ENCODE data around the gene LTF. TPM values are rescaled to one million over a fixed set of nuclear protein-coding genes. Genes with fewer than 3 reads are reported as not detected.

LTF gene
- total and polyA plus RNA-seq, 4 experiments from 2014 or later: not detected

GRCh38 chr3:46477756-46478155, 13.1 kb upstream of the LTF start:
- Mint-ChIP-seq H3K27me3 (peaks cover 20 to 36% of the 10 kb centered on the region in 2 donors), H3K36me3 (peaks cover 2 to 8% of the 10 kb centered on the region in 2 donors), H3K4me1 (no peaks in the 10 kb centered on the region), H3K4me3 (no peak overlapping the region), H3K27ac (no peak overlapping the region), H3K9me3 (peaks cover 2 to 22% (median 16%) of the 10 kb centered on the region in 8 donors)
- H3K27me3 ChIP-seq (ENCODE audit: insufficient read depth, low read length): peaks cover 6% of the 10 kb centered on the region
- H3K27ac ChIP-seq (ENCODE audit: low read depth, low read length): no peak overlapping the region
- intact Hi-C loops (cut with micrococcal nuclease): no loop called here
- H3K4me3 ChIP-seq (ENCODE audit: low read length in 2 of 2): no peak overlapping the region
- POLR2A ChIA-PET (ENCODE audit: partially characterized antibody): no interaction called here
- H3K9me3 ChIP-seq (ENCODE audit: control insufficient read depth in 1 of 2, low read length in 2 of 2): no peaks in the 10 kb centered on the region
- H3K4me1 ChIP-seq (ENCODE audit: insufficient read depth, low read length): no peaks in the 10 kb centered on the region
- CTCF ChIA-PET (ENCODE audit: partially characterized antibody): interaction anchor here (2.0 kb wide), 1 partner anchor 11 kb away, joined by 6 read pairs; no protein-coding TSS in a partner anchor
- H3K36me3 ChIP-seq (ENCODE audit: insufficient read depth, low read length): no peaks in the 10 kb centered on the region
- no peak for DNase-seq

GRCh38 chr3:46477145-46477544, 12.4 kb upstream of the LTF start:
- Histone ChIP-seq H3K4me1 (ENCODE audit: insufficient read depth, low read length) (no peaks in the 10 kb centered on the region), H3K27ac (ENCODE audit: low read depth, low read length) (no peak overlapping the region), H3K9me3 (ENCODE audit: control insufficient read depth in 1 of 2, low read length in 2 of 2) (no peaks in the 10 kb centered on the region), H3K27me3 (ENCODE audit: insufficient read depth, low read length) (peaks cover 7% of the 10 kb centered on the region), H3K4me3 (ENCODE audit: low read length in 2 of 2) (no peak overlapping the region), H3K36me3 (ENCODE audit: insufficient read depth, low read length) (no peaks in the 10 kb centered on the region)
- Mint-ChIP-seq H3K9me3 (peaks cover 2 to 22% (median 16%) of the 10 kb centered on the region in 8 donors), H3K27ac (no peak overlapping the region), H3K4me3 (no peak overlapping the region), H3K27me3 (peaks cover 23 to 38% of the 10 kb centered on the region in 2 donors), H3K36me3 (peaks cover 2 to 8% of the 10 kb centered on the region in 2 donors), H3K4me1 (no peaks in the 10 kb centered on the region)
- ChIA-PET POLR2A (ENCODE audit: partially characterized antibody) (no interaction called here), CTCF (ENCODE audit: partially characterized antibody) (interaction anchor here (2.0 kb wide), 1 partner anchor 11 kb away, joined by 6 read pairs; no protein-coding TSS in a partner anchor)
- intact Hi-C loops (cut with micrococcal nuclease): no loop called here
- no peak for DNase-seq

- no peak overlapping the region for H3K4me3 Mint-ChIP-seq
- H3K36me3 ChIP-seq (ENCODE audit: insufficient read depth, low read length): no peaks in the 10 kb centered on the region
- H3K36me3 Mint-ChIP-seq: peaks cover 2 to 8% of the 10 kb centered on the region in 2 donors
- intact Hi-C loops (cut with micrococcal nuclease): no loop called here
- H3K27me3 Mint-ChIP-seq: peaks cover 13 to 31% of the 10 kb centered on the region in 2 donors
- H3K27ac Mint-ChIP-seq: no peak overlapping the region
- peaks cover 10% of the 10 kb centered on the region for H3K27me3 ChIP-seq (ENCODE audit: insufficient read depth, low read length)
- H3K27ac ChIP-seq (ENCODE audit: low read depth, low read length): no peak overlapping the region
- no peaks in the 10 kb centered on the region for H3K4me1 ChIP-seq (ENCODE audit: insufficient read depth, low read length)
- H3K4me1 Mint-ChIP-seq: no peaks in the 10 kb centered on the region
- DNase-seq: no peak
- no peaks in the 10 kb centered on the region for H3K9me3 ChIP-seq (ENCODE audit: control insufficient read depth in 1 of 2, low read length in 2 of 2)
- CTCF ChIA-PET (ENCODE audit: partially characterized antibody): interaction anchor here (1.4 kb wide), 1 partner anchor 29 kb away, joined by 3 read pairs; no protein-coding TSS in a partner anchor
- peaks cover 2 to 22% (median 16%) of the 10 kb centered on the region in 8 donors for H3K9me3 Mint-ChIP-seq
- no peak overlapping the region for H3K4me3 ChIP-seq (ENCODE audit: low read length in 2 of 2)
- POLR2A ChIA-PET (ENCODE audit: partially characterized antibody): interaction anchor here (0.6 kb wide), 1 partner anchor 1051 kb away, joined by 3 read pairs; no protein-coding TSS in a partner anchor
Measured at GRCh38 chr3:46472736-46473135, 8.0 kb upstream of the LTF start.

GRCh38 chr3:46471371-46471914, 6.7 kb upstream of the LTF start:
- CTCF ChIA-PET (ENCODE audit: partially characterized antibody): interaction anchor here (1.2 to 1.4 kb wide), 2 partner anchors 17 to 27 kb away, joined by 3 to 5 read pairs; no protein-coding TSS in a partner anchor

GRCh38 chr3:46470831-46471230, 6.1 kb upstream of the LTF start:
- ChIA-PET POLR2A (ENCODE audit: partially characterized antibody) (no interaction called here), CTCF (ENCODE audit: partially characterized antibody) (interaction anchor here (1.2 kb wide), 1 partner anchor 18 kb away, joined by 5 read pairs; no protein-coding TSS in a partner anchor)
- H3K4me1 Mint-ChIP-seq: no peaks in the 10 kb centered on the region
- Histone ChIP-seq H3K9me3 (ENCODE audit: control insufficient read depth in 1 of 2, low read length in 2 of 2) (no peaks in the 10 kb centered on the region), H3K36me3 (ENCODE audit: insufficient read depth, low read length) (no peaks in the 10 kb centered on the region), H3K27ac (ENCODE audit: low read depth, low read length) (no peak overlapping the region), H3K4me1 (ENCODE audit: insufficient read depth, low read length) (no peaks in the 10 kb centered on the region), H3K4me3 (ENCODE audit: low read length in 2 of 2) (no peak overlapping the region), H3K27me3 (ENCODE audit: insufficient read depth, low read length) (peaks cover 10% of the 10 kb centered on the region)
- DNase-seq: no peak
- peaks cover 2 to 8% of the 10 kb centered on the region in 2 donors for H3K36me3 Mint-ChIP-seq
- H3K27ac Mint-ChIP-seq: no peak overlapping the region
- H3K4me3 Mint-ChIP-seq: no peak overlapping the region
- H3K27me3 Mint-ChIP-seq: peaks cover 13 to 27% of the 10 kb centered on the region in 2 donors
- peaks cover 2 to 22% (median 16%) of the 10 kb centered on the region in 8 donors for H3K9me3 Mint-ChIP-seq
- intact Hi-C loops (cut with micrococcal nuclease): no loop called here

More at GRCh38 chr3:46471371-46471914, 6.7 kb upstream of the LTF start:
- POLR2A ChIA-PET (ENCODE audit: partially characterized antibody): no interaction called here
- Mint-ChIP-seq H3K27ac (no peak overlapping the region), H3K27me3 (peaks cover 13 to 24% of the 10 kb centered on the region in 2 donors), H3K4me1 (no peaks in the 10 kb centered on the region), H3K36me3 (peaks cover 2 to 8% of the 10 kb centered on the region in 2 donors), H3K9me3 (peaks cover 2 to 22% (median 16%) of the 10 kb centered on the region in 8 donors), H3K4me3 (no peak overlapping the region)
- DNase-seq: no peak
- H3K27me3 ChIP-seq (ENCODE audit: insufficient read depth, low read length): peaks cover 10% of the 10 kb centered on the region
- H3K9me3 ChIP-seq (ENCODE audit: control insufficient read depth in 1 of 2, low read length in 2 of 2): no peaks in the 10 kb centered on the region
- intact Hi-C loops (cut with micrococcal nuclease): no loop called here
- H3K4me3 ChIP-seq (ENCODE audit: low read length in 2 of 2): no peak overlapping the region
- H3K4me1 ChIP-seq (ENCODE audit: insufficient read depth, low read length): no peaks in the 10 kb centered on the region
- no peaks in the 10 kb centered on the region for H3K36me3 ChIP-seq (ENCODE audit: insufficient read depth, low read length)
- no peak overlapping the region for H3K27ac ChIP-seq (ENCODE audit: low read depth, low read length)

- Mint-ChIP-seq H3K4me1 (no peaks in the 10 kb centered on the region), H3K9me3 (peaks cover 2 to 13% (median 8%) of the 10 kb centered on the region in 8 donors), H3K36me3 (peaks cover 0 to 2% of the 10 kb centered on the region in 2 donors), H3K27ac (no peak overlapping the region), H3K4me3 (no peak overlapping the region), H3K27me3 (peaks cover 16 to 25% of the 10 kb centered on the region in 2 donors)
- Histone ChIP-seq H3K9me3 (ENCODE audit: control insufficient read depth in 1 of 2, low read length in 2 of 2) (no peaks in the 10 kb centered on the region), H3K4me3 (ENCODE audit: low read length in 2 of 2) (no peak overlapping the region), H3K27ac (ENCODE audit: low read depth, low read length) (no peak overlapping the region), H3K4me1 (ENCODE audit: insufficient read depth, low read length) (no peaks in the 10 kb centered on the region), H3K27me3 (ENCODE audit: insufficient read depth, low read length) (peaks cover 10% of the 10 kb centered on the region), H3K36me3 (ENCODE audit: insufficient read depth, low read length) (no peaks in the 10 kb centered on the region)
- CTCF ChIA-PET (ENCODE audit: partially characterized antibody): no interaction called here
- POLR2A ChIA-PET (ENCODE audit: partially characterized antibody): no interaction called here
- intact Hi-C loops (cut with micrococcal nuclease): no loop called here
- no peak for DNase-seq
Measured at GRCh38 chr3:46469680-46470357, 5.1 kb upstream of the LTF start.

- Histone ChIP-seq H3K4me3 (ENCODE audit: low read length in 2 of 2) (no peak overlapping the region), H3K27me3 (ENCODE audit: insufficient read depth, low read length) (peaks cover 16% of the 10 kb centered on the region), H3K9me3 (ENCODE audit: control insufficient read depth in 1 of 2, low read length in 2 of 2) (no peaks in the 10 kb centered on the region), H3K27ac (ENCODE audit: low read depth, low read length) (no peak overlapping the region), H3K36me3 (ENCODE audit: insufficient read depth, low read length) (no peaks in the 10 kb centered on the region), H3K4me1 (ENCODE audit: insufficient read depth, low read length) (no peaks in the 10 kb centered on the region)
- Mint-ChIP-seq H3K4me1 (no peaks in the 10 kb centered on the region), H3K36me3 (no peaks in the 10 kb centered on the region), H3K27me3 (peaks cover 19 to 25% of the 10 kb centered on the region in 2 donors), H3K27ac (no peak overlapping the region), H3K4me3 (no peak overlapping the region), H3K9me3 (peaks cover 0 to 4% (median 0%) of the 10 kb centered on the region in 8 donors)
- ChIA-PET CTCF (ENCODE audit: partially characterized antibody) (interaction anchor here (1.5 to 1.7 kb wide), 2 partner anchors 20 to 90 kb away, joined by 4 to 5 read pairs; no protein-coding TSS in a partner anchor), POLR2A (ENCODE audit: partially characterized antibody) (no interaction called here)
- intact Hi-C loops (cut with micrococcal nuclease): no loop called here
- no peak for DNase-seq
Measured at GRCh38 chr3:46468753-46469600, 4.3 kb upstream of the LTF start.

Data from CD4-positive, alpha-beta memory T cell (primary cell).